HG02610 (cell line): ENCODE results near the gene LPAR3.
"Not testable (repeated sequence)": the region's sequence is repeated elsewhere in the genome, so short reads cannot be mapped to it uniquely, and the experiment has no call there.

Source experiments
- ATAC-seq: cut with Tn5 transposase; IDR thresholded peaks from one replicate; pipeline ENCODE4 v1.9.1; 2021; ENCODE audit warnings: mild to moderate bottlenecking, moderate library complexity; ENCODE audit not compliant: unreplicated experiment

LPAR3 gene

DNA sequence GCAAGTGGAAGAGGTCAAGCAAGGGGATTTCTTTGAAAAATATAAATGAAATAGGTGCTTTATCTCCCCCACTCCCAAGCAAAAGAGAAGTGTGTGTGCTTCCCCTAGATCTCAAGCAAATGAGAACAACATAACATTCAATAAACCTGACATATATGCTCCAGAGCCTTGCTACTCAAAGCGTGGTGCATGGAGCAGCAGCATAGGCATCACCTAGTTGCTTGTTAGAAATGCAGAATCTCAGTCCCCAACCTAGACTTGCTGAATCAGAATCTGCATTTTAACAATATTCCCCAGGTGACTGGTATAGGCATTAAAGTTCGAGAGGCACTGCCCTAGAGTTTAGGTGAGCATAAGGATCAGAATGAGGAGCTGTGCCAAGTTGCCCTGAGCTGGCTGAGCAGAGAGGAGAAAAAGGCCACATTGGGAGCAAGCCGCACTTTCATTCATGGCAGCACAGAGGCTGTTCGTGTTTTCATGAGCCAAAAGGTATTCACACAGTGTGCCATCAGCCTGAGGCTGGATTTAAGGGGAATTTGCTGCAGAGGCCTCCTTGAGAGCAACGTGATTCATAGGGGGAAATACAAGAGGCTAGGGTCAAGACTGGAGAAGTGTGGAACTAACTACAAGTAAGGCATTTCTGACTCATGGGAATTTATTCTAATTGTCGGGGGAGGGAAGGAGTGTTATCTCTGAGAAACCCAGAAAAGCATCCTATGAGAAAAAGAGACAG, 14.3 kb upstream of the LPAR3 start:
- ATAC-seq = no peak

DNA sequence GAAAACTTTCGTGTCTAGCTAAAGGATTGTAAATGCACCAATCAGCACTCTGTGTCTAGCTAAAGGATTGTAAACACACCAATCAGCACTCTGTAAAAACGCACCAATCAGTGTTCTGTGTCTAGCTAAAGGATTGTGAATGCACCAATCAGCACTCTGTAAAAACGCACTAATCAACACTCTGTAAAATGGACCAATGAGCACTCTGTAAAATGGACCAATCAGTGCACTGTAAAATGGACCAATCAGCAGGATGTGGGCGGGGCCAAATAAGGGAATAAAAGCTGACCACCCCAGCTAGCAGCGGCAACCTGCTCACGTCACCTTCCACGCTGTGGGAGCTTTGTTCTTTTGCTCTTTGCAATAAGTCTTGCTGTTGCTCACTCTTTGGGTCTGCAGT, 9.7 kb upstream of the LPAR3 start:
- not testable (repeated sequence) for ATAC-seq

DNA sequence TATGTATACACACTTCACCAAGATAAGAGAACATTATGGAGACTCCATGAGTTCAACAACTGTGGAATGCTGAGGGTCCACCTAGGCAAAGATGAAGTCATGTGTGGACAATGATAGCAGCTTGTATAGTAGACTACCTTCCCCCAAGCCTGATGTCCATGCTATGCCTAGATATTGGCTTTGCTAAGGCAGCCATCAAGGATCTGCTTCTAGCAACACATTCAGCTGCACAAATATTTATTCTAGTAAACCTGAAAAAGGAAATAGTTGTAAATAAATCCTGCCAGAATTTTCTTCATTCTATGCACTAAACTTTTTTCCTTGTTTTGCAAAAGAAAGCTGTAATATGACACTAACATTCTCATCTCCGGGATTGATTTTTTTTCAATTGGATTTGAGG, 7.0 kb upstream of the LPAR3 start:
- no peak for ATAC-seq

DNA sequence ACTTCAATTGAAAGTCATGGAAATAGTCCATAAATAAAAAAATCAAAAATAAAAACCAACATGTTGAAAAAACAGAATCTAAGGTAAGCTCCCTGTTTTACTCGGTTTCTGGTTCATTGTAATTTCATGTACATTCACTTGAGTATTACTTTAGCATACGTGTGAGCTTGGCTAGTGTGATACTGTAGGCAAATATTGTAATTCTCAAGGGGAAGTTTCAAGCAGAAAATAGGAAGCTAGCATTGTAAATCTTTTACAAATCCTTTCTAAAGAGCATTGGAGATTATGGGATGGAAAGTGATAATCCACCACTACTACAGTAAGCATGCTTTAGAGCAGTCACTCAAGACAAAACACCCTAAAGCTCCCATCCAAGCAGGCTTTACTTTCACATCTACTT, 3.3 kb upstream of the LPAR3 start:
- no peak for ATAC-seq

DNA sequence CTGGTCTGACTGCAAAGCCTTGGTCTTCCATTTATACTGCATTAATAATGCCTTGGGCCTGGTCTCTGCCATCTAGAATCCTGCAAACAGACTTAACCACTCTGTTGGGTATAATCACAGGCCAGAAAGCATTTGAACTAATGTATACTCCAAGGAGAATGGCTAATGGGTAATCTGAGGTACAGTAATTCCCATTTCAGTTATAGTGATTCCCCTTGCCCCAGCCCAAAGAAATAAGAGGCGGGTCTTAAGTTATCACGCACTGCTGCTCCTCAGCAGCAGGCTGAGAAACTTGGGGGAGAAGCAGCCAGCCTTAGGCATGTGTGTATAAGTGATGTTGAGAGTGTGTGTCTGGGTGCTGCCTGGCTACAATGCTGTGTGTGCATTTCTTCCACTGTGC, 2.4 kb downstream of the LPAR3 start:
- ATAC-seq = no peak

DNA sequence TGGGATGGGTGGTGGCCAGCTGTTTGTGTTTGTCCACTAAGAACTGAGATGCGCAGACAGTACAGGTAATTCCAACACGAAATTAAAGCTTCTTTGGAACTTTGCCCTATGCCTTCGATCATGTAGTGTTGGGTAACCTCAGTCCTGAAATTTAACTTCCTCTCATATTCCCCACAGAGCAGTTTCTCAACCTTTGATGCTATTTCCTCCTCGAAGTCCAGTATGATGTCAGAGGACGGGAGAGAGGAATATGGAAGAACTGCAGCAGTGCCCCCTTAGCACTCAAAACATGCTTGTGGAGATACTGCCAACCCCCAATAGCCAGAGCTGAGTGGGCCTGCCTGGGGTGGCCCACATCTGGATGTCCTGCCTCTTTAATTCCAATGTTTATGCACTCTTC, 3.6 kb downstream of the LPAR3 start:
- ATAC-seq = no peak

DNA sequence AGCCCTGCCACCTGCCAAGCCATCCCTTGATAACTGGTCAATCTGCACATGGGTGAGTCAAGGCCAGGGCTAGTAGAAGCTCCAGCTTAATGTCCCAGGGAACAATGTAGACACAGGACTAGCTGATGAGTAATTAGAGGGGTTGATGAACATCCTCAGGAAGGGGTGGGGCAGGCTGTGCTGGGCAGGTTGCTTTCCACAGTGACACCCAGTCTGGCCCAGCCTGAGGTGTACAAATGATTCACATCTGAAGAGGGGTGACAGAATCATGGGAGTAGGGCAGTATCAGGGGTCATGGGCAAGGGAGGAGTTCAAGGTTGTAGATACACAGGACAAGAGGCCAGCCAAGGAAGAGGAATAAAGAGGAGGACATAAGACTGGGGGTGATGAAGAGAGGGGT, 4.3 kb downstream of the LPAR3 start:
- ATAC-seq = no peak

DNA sequence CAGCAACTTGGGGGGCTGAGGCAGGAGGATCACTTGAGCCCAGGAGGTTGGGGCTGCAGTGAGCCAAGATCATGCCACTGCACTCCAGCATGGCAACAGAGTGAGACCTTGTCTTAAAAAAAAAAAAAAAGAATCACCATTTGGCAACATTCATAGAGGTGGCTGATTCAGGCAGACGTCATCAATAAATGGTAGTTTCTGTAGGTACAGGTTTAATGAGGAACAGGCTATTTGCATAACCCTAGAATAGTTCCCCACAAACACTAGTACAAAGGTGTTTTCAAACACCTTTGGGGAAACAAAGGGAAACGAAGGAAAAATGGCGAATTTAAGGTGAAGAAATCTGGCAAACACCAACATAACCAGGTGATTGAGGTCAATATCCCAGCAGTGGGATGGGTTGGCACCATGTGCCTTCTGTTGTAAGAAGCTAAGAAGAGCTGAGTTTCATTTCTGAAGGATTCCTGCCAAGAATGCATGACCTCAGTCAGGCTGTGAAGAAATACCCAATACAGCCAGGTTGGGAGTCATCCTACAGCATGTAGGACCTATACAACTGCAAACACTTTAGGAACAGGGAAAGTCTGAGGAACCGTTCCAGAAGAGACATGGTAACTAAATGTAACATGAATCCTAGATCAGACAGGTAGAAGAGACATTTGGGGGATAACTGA, 5.6 kb downstream of the LPAR3 start:
- ATAC-seq = no peak

DNA sequence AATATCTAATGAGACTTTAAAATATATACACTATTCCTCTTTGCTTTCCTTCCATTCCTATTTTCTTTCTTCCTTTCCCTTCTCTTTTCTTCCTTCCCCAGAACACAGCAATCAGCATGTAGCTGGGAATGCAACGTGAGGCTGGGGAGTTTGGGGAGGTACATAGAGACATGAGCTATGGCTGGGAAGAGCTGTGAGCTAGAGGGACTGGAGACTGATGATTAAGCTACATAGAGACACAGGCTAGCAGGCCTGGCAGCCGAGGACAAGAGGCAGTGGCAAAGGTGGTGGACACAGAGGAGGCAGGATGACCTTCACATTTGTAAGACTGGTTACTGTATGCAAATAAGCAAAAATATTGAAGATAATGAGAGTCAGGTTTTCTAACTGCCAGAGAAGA, 7.5 kb downstream of the LPAR3 start:
- no peak for ATAC-seq

DNA sequence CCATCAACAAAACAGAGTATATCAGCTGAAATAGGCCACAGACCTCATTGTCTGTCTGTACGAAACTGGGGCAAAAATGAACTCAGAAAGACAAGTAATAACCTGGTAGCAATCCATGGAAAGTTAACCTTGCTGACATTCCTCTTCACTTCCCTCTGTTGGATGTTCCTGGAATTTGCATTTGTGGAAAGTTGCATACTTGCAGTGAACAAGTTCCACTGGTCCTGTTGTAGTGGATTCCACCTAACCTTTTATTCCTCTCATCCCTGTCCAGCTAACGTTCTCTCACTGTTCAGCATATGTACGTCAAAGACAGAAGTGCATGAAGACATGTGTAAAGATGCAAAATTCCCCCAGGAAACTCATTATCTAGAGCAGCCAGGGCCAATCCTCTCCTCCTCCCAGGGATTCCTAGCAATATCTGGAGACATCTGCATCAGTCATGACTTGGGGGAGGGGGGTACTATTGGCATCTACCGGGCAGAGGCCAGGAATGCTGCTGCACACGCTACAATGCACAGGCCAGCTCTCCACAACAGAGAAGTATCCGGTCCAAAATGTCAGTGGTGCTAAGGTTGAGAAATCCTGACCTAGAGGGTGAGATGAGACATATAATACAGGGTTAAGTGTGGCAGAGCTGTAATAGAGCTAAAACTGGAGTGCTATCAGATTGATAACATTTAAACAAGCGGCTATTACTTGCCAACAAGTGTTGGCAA, 8.2 kb downstream of the LPAR3 start:
- ATAC-seq = no peak

DNA sequence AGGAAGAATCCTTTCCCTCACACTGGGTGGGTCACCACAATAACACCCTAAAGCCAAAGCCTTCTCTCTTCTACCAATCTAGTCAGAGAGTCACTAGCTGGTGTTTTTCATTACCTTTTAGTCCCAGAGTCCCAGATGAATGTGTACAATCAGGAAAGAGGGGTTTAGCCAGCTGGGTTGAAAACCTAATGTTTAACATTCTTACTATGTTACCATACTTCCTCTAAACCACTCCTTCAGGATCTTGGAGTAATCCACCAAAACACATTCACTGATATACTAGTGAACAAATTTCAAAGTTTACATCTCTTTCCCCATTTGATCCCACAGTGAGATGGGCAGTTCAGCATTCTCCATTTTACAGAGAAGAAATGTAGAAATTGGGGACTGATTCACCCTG, 9.7 kb downstream of the LPAR3 start:
- no peak for ATAC-seq

DNA sequence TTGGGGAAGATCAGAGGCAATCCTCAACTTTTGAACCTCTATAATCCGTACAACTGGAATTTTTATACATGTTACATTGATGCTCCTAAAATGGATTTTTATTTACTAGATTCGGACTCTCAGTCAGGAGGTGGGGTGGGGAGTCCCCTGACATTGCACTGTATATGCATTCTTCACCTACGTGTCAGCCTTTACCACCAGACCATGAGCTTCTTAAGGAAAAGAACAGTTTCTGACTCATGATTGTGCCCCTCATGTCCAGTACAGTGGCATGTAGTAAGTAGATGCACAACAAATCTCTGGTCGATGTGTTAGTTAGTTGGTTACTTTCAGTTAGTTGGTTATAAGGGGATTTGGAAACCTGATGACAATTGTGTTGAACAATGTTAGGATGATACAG, 15.4 kb downstream of the LPAR3 start:
- no peak for ATAC-seq

DNA sequence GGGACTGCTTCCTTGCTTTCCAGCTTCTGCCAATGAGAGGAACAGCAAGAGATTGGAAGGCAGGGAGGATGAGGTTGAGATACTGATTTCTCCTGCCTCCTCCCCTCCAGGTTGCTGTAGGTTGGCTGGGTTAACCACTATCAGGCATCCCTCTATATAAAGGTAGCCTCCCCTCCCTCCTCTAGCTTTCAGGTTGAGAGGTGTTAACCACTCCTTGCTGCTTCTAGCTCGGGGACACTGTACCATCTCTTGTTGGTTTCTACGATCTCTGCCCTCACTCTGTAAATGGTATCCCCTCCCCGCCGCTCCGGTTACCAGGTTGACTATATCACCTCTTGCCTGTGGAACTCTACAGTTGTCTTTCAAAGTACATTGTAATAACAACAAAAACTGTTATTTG, 16.7 kb downstream of the LPAR3 start:
- ATAC-seq = no peak

DNA sequence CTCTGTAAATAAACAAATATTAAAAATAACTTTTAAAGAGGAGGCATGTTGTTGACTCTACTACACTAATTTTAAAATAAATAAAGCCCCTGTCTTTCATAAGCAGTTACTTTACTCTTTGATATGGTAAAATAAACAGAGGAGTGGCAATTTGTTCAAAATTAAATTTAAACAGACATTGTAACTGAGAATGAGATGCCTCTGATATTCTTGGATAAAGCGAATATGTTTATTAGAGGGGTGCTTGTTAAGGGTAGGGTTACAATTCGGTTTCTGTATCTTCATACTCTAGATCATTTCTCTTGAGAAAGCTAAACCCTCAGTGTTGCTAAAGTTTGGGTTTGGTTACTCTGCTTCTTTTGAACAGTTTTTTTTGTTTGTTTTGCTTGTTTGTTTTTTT, 19.6 kb downstream of the LPAR3 start:
- ATAC-seq = no peak

DNA sequence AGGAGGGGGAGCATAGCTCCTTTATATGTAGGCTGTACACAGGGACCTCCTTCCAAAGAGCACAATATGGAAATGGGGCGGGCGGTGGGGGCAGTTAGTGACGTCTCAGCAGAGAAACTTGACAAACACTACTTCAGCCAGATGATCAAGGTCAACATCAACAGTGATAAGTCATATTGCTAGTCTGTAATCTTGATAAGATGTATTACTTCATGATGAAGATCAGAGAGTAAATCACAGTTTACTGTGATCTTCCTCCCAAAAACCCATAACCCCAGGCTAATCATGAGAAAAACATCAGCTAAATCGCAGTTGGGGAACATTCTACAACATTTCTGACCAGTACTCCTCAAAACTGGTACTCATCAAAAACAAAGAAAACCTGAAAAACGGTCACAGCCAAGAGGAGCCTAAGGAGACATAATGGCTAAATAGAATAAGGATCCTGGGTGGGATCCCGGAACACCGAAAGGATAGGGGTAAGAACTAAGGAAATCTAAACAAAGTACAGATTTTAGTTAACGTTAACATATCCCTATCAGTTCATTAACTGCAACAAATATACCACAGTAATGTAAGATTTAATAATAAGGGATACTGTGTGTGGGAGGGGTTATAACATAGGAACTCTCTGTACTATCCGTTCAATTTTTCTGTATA, 20.2 kb downstream of the LPAR3 start:
- no peak for ATAC-seq

DNA sequence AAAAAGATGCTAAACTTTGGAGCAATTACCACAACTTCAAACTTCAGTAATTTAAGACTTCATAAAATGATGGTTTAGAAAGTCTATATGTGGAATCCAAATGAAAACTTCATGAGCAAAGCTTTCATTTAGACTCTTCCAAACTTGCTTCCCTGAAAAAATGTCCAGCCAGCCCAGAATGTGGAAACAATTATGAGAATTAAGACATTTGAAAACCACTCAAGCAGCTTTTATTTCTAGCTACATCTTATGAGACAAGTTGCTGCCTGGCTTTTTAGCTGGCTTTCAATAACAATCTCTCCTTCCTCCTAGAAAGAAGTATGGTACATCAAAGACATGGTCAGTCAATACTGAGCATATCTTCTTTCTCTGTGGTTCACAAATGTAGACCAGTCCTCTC, 21.8 kb downstream of the LPAR3 start:
- ATAC-seq = no peak

DNA sequence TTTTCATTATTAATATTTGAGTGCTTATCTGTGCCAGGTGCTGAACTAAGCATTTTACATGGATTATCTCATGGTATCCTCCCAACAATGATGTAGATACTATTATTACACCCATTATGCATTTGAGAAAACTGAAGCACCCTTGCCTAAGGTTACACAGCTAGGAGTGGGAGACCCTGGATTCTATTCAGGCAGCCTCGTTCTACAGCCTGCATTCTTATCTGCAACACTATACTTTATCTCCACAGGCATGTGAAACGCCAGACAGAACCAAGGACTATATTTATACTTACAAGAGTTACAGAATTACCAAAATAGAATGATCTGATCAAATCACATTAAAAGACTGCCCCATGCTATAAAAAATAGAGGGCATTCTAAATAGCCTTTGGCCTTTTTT, 22.4 kb downstream of the LPAR3 start:
- no peak for ATAC-seq

DNA sequence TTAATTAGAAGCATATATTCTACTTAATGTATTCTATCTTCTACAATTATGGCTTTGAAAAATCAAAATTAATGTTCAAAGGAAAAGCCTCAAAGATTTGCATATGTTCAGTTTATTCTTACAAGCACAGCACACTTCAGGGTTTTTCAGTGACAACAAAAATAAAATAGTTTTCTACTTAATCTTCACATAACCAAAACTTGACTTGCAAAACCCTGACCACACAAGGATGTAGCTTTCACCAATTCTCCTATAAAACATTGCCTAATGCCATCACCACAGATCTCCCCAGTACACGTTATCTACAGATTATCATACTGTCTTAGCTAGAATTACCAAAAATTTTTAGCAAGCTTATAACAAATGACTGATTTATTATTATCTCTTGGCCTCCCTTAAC, 23.3 kb downstream of the LPAR3 start:
- ATAC-seq = no peak

DNA sequence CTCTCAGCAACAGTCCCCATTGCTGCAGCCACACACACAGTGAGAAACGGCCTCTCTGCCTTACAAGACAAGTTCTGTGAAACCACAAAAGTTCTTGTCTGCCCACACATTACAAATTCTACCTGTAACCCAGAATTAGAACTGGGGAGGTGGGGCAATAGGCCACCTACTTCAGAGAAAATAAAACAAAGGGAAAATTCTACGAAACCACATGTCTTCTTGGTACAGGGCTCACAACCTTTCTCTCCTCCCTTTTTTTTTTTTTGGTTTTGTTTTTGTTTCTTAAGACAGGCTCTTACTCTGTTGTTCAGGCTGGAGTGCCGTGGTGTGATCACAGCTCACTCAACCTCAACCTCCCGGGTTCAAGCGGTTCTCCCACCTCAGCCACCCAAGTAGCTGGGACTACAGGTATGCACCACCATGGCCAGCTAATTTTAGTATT, 30.2 kb downstream of the LPAR3 start:
- peak; percentile 92 for ATAC-seq

DNA sequence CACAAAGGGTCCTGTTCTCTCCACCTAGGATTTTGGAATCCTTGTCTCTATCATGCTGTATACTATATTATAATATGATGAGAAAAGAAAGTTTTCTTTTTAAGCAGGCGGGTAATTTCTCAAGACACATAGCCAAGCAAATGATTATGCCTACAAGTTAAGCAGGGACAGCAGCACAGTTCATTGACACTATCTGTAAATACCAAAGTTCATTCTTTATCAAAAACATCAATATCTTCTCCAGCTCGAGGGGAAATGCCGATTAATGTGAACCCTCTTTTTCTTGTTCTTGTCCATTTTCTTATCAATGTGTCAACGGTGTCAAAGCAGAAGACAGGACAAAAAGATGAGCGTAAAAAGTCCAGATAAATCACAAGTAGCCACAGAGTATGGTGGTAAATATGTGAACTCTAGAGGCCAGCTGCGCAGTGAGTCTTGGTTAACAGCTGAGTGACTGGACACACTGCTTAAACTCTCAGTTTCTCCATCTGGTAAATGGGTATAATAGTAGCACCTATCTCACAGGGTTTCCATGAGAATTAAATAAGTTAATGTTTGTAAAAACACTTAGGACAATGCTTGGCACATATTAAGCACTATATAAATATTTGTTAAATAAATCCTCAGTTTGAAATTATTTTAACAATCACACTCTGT, 30.9 kb downstream of the LPAR3 start:
- ATAC-seq = no peak

DNA sequence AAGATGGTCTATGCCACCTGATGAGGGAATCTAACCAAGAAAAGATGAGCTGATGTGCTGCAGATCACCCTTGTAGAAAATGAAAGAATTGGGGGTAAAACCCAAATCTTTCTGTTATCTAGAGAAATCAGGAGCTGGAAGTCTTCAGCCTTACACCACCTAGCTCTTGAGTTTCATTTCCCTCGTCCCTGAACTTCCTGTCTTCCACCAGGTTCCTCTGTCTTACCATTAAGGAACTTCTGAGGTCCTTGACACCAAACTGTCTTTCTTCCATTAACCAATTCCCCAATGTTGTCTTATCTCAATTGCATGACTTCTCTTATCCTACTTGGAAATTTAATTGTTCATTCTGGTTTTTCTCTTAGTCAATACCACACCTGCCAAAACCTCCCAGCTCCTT, 31.5 kb downstream of the LPAR3 start:
- no peak for ATAC-seq
